GM23338 (cell line): ENCODE results near the gene SCN2B. TPM values are rescaled to one million over a fixed set of nuclear protein-coding genes. Genes with fewer than 3 reads are reported as not detected.

Experiments
- ATAC-seq: fragments of 200-7000 bp; cut with Tn5 transposase; 3 replicates; pipeline ENCODE4 v1.9.1; 2020
- DNase-seq: peaks from one replicate; pipeline ENCODE4 v3.0.0-alpha.2; 2015; ENCODE audit warnings: low spot score
- H2AFZ ChIP-seq: fragments of 200-600 bp; sonication (generic); 2 replicates; pipeline ENCODE4 v1.8.0; 2016; ENCODE audit warnings: antibody characterized with exemption, mild to moderate bottlenecking, moderate library complexity
- H3F3A ChIP-seq: fragments of 200-600 bp; sonication (generic); replicated peaks from 2 replicates; pipeline ENCODE4 v1.8.0; 2017; ENCODE audit warnings: antibody characterized with exemption, mixed run types, low read depth
- H3K27ac ChIP-seq: fragments of 200-600 bp; sonication (generic); 2 replicates; pipeline ENCODE4 v1.6.1; 2016; ENCODE audit warnings: low read depth
- H3K27me3 ChIP-seq: fragments of 200-600 bp; sonication (generic); 2 replicates; pipeline ENCODE4 v1.8.0; 2016; ENCODE audit warnings: mild to moderate bottlenecking, mixed run types, moderate library complexity; ENCODE audit not compliant: insufficient read depth
- H3K36me3 ChIP-seq: fragments of 200-600 bp; sonication (generic); 2 replicates; pipeline ENCODE4 v1.8.0; 2016; ENCODE audit warnings: mild to moderate bottlenecking; ENCODE audit not compliant: insufficient read depth
- H3K4me1 ChIP-seq: fragments of 200-600 bp; sonication (generic); 2 replicates; pipeline ENCODE4 v1.8.0; 2016; ENCODE audit warnings: mild to moderate bottlenecking, moderate library complexity; ENCODE audit not compliant: insufficient read depth
- H3K4me2 ChIP-seq: fragments of 200-600 bp; sonication (generic); 2 replicates; pipeline ENCODE4 v1.7.1; 2017; ENCODE audit warnings: mixed run types
- H3K4me3 ChIP-seq: fragments of 200-600 bp; sonication (generic); 2 replicates; pipeline ENCODE4 v1.6.1; 2016; ENCODE audit warnings: mixed run types
- H3K79me2 ChIP-seq: fragments of 200-600 bp; sonication (generic); replicated peaks from 2 replicates; pipeline ENCODE4 v1.8.0; 2017; ENCODE audit warnings: mild to moderate bottlenecking; ENCODE audit not compliant: insufficient read depth
- H3K9me2 ChIP-seq: fragments of 200-600 bp; sonication (generic); 2 replicates; pipeline ENCODE4 v1.8.0; 2017; ENCODE audit not compliant: insufficient read depth
- H4K20me1 ChIP-seq: fragments of 200-600 bp; sonication (generic); replicated peaks from 2 replicates; pipeline ENCODE4 v1.8.0; 2017; ENCODE audit warnings: mild to moderate bottlenecking; ENCODE audit not compliant: insufficient read depth
- H3K27ac Mint-ChIP-seq: 2 replicates; pipeline ENCODE4 v1.8.0; 2020; ENCODE audit warnings: inconsistent platforms, mild to moderate bottlenecking, moderate library complexity, mixed read lengths
- H3K27me3 Mint-ChIP-seq: 3 replicates; pipeline ENCODE4 v1.8.0; 2022; ENCODE audit warnings: low read depth, mild to moderate bottlenecking, moderate library complexity, mixed read lengths, inconsistent platforms; ENCODE audit not compliant: insufficient read depth, poor library complexity
- H3K36me3 Mint-ChIP-seq: 3 replicates; pipeline ENCODE4 v1.8.0; 2021; ENCODE audit warnings: low read depth, mild to moderate bottlenecking, inconsistent platforms, moderate library complexity, mixed read lengths
- H3K4me1 Mint-ChIP-seq: 3 replicates; pipeline ENCODE4 v1.8.0; 2020; ENCODE audit warnings: mild to moderate bottlenecking, inconsistent platforms, mixed read lengths
- H3K4me3 Mint-ChIP-seq: 3 replicates; pipeline ENCODE4 v1.8.0; 2021; ENCODE audit warnings: moderate library complexity, mild to moderate bottlenecking, inconsistent platforms, mixed read lengths
- H3K9me3 Mint-ChIP-seq: 3 replicates; pipeline ENCODE4 v1.8.0; 2020; ENCODE audit warnings: moderate library complexity, mild to moderate bottlenecking, inconsistent platforms, mixed read lengths
- CREB1 ChIP-seq: fragments of 250-450 bp; sonication (Bioruptor Pico); IDR thresholded peaks from 2 replicates; pipeline ENCODE4 v1.5.0; 2020; ENCODE audit warnings: low read depth, mild to moderate bottlenecking, moderate library complexity
- ETS1 ChIP-seq: IDR thresholded peaks from 2 replicates; pipeline ENCODE4 v1.6.1; 2016; ENCODE audit warnings: antibody characterized with exemption
- EZH2 ChIP-seq: fragments of 200-600 bp; sonication (generic); IDR thresholded peaks from one replicate; pipeline ENCODE4 v1.8.0; 2017; ENCODE audit warnings: antibody characterized with exemption, mild to moderate bottlenecking, low read depth; ENCODE audit not compliant: unreplicated experiment
- EZH2phosphoT487 ChIP-seq: fragments of 200-600 bp; sonication (generic); IDR thresholded peaks from one replicate; pipeline ENCODE4 v1.8.1; 2018; ENCODE audit warnings: antibody characterized with exemption; ENCODE audit not compliant: unreplicated experiment
- POLR2AphosphoS5 ChIP-seq: IDR thresholded peaks from 2 replicates; pipeline ENCODE4 v1.6.1; 2016; ENCODE audit warnings: antibody characterized with exemption, low read depth
- REST ChIP-seq: IDR thresholded peaks from one replicate; pipeline ENCODE4 v1.6.1; 2018; ENCODE audit warnings: antibody characterized with exemption; ENCODE audit not compliant: unreplicated experiment
- STAT1 ChIP-seq: IDR thresholded peaks from one replicate; pipeline ENCODE4 v1.6.1; 2016; ENCODE audit warnings: antibody characterized with exemption; ENCODE audit not compliant: unreplicated experiment
- ZNF114 ChIP-seq: fragments of 250-450 bp; sonication (Bioruptor Pico); IDR thresholded peaks from 2 replicates; pipeline ENCODE4 v1.5.0; 2020; ENCODE audit warnings: mild to moderate bottlenecking, moderate library complexity
- ZNF331 ChIP-seq: fragments of 250-450 bp; sonication (Bioruptor Pico); IDR thresholded peaks from 2 replicates; pipeline ENCODE4 v1.5.0; 2020; ENCODE audit warnings: low read depth, mild to moderate bottlenecking, moderate library complexity
- polyA plus RNA-seq: library from polyadenylated mRNA; unstranded; fragments of >200 nt; fragmentation: Nextera tagmentation; extraction: Ambion mirVana; gene quantifications from 2 replicates; pipeline ENCODE4 v1.2.1, GENCODE V29; 2016
- total RNA-seq: library from RNA; depleted of rRNA; stranded (reverse); fragments of >200 nt; shearing (Covaris generic); gene quantifications from 2 replicates; pipeline ENCODE4 v1.2.3, GENCODE V29; 2014
- TF ChIP-seq, protein P1 (sequence below), 2 experiments: fragments of 200-600 bp in 1 of 2; sonication (generic) in 1 of 2; conservative IDR thresholded peaks; 2 replicates each; pipeline versions ENCODE4 v1.5.1 to v1.6.1; 2016 to 2017; ENCODE audit warnings: antibody characterized with exemption in 2 of 2, low read depth in 2 of 2, mild to moderate bottlenecking in 2 of 2, moderate library complexity in 1 of 2

Gene SCN2B
- total and polyA plus RNA-seq, 2 experiments from 2014 or later: 0.03 TPM; not detected in 1

- no peak for TF ChIP-seq POLR2AphosphoS5
- TF ChIP-seq REST: no peak
- TF ChIP-seq EZH2: no peak
- no peak for TF ChIP-seq ETS1
These were observed 11.6 kb downstream of the SCN2B start (continued) for GRCh38 chr11:118164885-118165284.

- Histone ChIP-seq H3K4me1 (no peaks in the 10 kb centered on the region), H3K4me2 (no peak overlapping the region), H3K27me3 (peaks cover 32% of the 10 kb centered on the region), H2AFZ (no peak overlapping the region), H3F3A (no peaks in the 10 kb centered on the region), H3K79me2 (no peaks in the 10 kb centered on the region), H3K9me2 (no peaks in the 10 kb centered on the region), H4K20me1 (no peaks in the 10 kb centered on the region), H3K36me3 (no peaks in the 10 kb centered on the region), H3K4me3 (no peak overlapping the region), H3K27ac (no peak overlapping the region)
- peaks cover 8% of the 10 kb centered on the region; the same call in 2 of the 3 replicates for H3K4me1 Mint-ChIP-seq
- ATAC-seq: no peak
- no peaks in the 10 kb centered on the region for H3K9me3 Mint-ChIP-seq
- peaks cover 16% of the 10 kb centered on the region for H3K27me3 Mint-ChIP-seq
- H3K4me3 Mint-ChIP-seq: no peak overlapping the region
- no peak for DNase-seq
- no peak overlapping the region for H3K27ac Mint-ChIP-seq
- no peaks in the 10 kb centered on the region for H3K36me3 Mint-ChIP-seq
- no peak for TF ChIP-seq STAT1
- TF ChIP-seq ETS1: no peak
- no peak for TF ChIP-seq ZNF331 (CRISPR knock-in tag)
- TF ChIP-seq REST: no peak
- TF ChIP-seq EZH2phosphoT487: no peak
- TF ChIP-seq, protein P1, sequence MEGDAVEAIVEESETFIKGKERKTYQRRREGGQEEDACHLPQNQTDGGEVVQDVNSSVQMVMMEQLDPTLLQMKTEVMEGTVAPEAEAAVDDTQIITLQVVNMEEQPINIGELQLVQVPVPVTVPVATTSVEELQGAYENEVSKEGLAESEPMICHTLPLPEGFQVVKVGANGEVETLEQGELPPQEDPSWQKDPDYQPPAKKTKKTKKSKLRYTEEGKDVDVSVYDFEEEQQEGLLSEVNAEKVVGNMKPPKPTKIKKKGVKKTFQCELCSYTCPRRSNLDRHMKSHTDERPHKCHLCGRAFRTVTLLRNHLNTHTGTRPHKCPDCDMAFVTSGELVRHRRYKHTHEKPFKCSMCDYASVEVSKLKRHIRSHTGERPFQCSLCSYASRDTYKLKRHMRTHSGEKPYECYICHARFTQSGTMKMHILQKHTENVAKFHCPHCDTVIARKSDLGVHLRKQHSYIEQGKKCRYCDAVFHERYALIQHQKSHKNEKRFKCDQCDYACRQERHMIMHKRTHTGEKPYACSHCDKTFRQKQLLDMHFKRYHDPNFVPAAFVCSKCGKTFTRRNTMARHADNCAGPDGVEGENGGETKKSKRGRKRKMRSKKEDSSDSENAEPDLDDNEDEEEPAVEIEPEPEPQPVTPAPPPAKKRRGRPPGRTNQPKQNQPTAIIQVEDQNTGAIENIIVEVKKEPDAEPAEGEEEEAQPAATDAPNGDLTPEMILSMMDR (conservative IDR thresholded peaks at IDR 0.05; ENCODE audit: low read depth in 2 of 2): no peak
- TF ChIP-seq CREB1 (CRISPR knock-in tag): no peak
- no peak for TF ChIP-seq ZNF114 (CRISPR knock-in tag)
These were observed 12.9 kb downstream of the SCN2B start for GRCh38 chr11:118163494-118163893.
